22Rv1 (cell line): Measurements from ENCODE around the gene ANXA3.

ENCODE experiments used
- H3K27ac ChIP-seq: fragments of 450-650 bp; 2 replicates; pipeline ENCODE4 v1.5.1; 2017
- CTCF ChIP-seq: fragments of 450-650 bp; IDR thresholded peaks from 2 replicates; pipeline ENCODE4 v1.5.1; 2017; ENCODE audit warnings: mild to moderate bottlenecking
- ZFX ChIP-seq: fragments of 450-650 bp; IDR thresholded peaks from 2 replicates; pipeline ENCODE4 v1.6.1; 2017; ENCODE audit warnings: antibody characterized with exemption, borderline replicate concordance

ANXA3 gene

GRCh38 chr4:78517050-78517652 lies 34.4 kb upstream of the ANXA3 start:
- no peak overlapping the region for H3K27ac ChIP-seq
- TF ChIP-seq ZFX (no peak), CTCF (peak; percentile 80)

GRCh38 chr4:78518561-78518960 lies 33.0 kb upstream of the ANXA3 start:
- H3K27ac ChIP-seq = no peak overlapping the region
- no peak for TF ChIP-seq ZFX
- no peak for TF ChIP-seq CTCF

GRCh38 chr4:78519962-78520361 lies 31.6 kb upstream of the ANXA3 start:
- TF ChIP-seq CTCF = no peak
- no peak for TF ChIP-seq ZFX

GRCh38 chr4:78520808-78521226 lies 30.8 kb upstream of the ANXA3 start:
- no peak overlapping the region for H3K27ac ChIP-seq
- TF ChIP-seq CTCF (no peak), ZFX (no peak)

More at GRCh38 chr4:78519962-78520361, 31.6 kb upstream of the ANXA3 start:
- H3K27ac ChIP-seq = no peak overlapping the region

- H3K27ac ChIP-seq = no peak overlapping the region
- TF ChIP-seq CTCF (no peak), ZFX (no peak)
These were observed 27.6 kb upstream of the ANXA3 start for GRCh38 chr4:78524009-78524408.

- H3K27ac ChIP-seq = no peak overlapping the region
- TF ChIP-seq ZFX (no peak), CTCF (no peak)
These were observed 26.0 kb upstream of the ANXA3 start for GRCh38 chr4:78525559-78525958.

GRCh38 chr4:78527103-78527502 lies 24.5 kb upstream of the ANXA3 start:
- H3K27ac ChIP-seq = no peak overlapping the region
- no peak for TF ChIP-seq CTCF
- TF ChIP-seq ZFX = no peak
